Natural killer cell treated with Interleukin-12 subunit alpha and Interleukin-12 subunit beta and Interleukin-15 and Interleukin-18, amount 100 ng/mL, for 72 hours (primary cell): Measurements from ENCODE around the gene ACSS2. TPM values are rescaled to one million over a fixed set of nuclear protein-coding genes. Genes with fewer than 3 reads are reported as not detected.

Experiments used
- ATAC-seq, 2 donors: fragments of 150-1000 bp; cut with Tn5 transposase in 1 of 2; sonication (Bioruptor Pico), chemical (Tn5 transposase) in 1 of 2; 2 replicates each; pipeline ENCODE4 v1.10.0; 2021
- DNase-seq: peaks from one replicate; pipeline ENCODE4 v3.0.0; 2022; ENCODE audit warnings: low spot score
- H3K27ac Mint-ChIP-seq, 2 donors: 1 replicate in 1 of 2; 2 replicates in 1 of 2; pipeline ENCODE4 v1.8.0; 2022; ENCODE audit warnings: mixed read lengths in 2 of 2, mild to moderate bottlenecking in 1 of 2, moderate library complexity in 1 of 2
- H3K27me3 Mint-ChIP-seq, 2 donors: 1 replicate in 1 of 2; 2 replicates in 1 of 2; pipeline ENCODE4 v1.8.0; 2022; ENCODE audit warnings: mixed read lengths in 2 of 2
- H3K36me3 Mint-ChIP-seq: one replicate; pipeline ENCODE4 v1.8.0; 2022; ENCODE audit warnings: mixed read lengths
- H3K4me1 Mint-ChIP-seq, 2 donors: 1 replicate in 1 of 2; 2 replicates in 1 of 2; pipeline ENCODE4 v1.8.0; 2022; ENCODE audit warnings: low read depth in 2 of 2, mixed read lengths in 2 of 2, mild to moderate bottlenecking in 1 of 2
- H3K4me3 Mint-ChIP-seq: one replicate; pipeline ENCODE4 v1.8.0; 2022; ENCODE audit warnings: mixed read lengths
- H3K9me3 Mint-ChIP-seq: 2 replicates; pipeline ENCODE4 v1.8.0; 2022; ENCODE audit warnings: mixed read lengths
- total RNA-seq, 2 donors: library from RNA; stranded (reverse); gene quantifications; one replicate each; pipeline ENCODE4 v1.2.3, GENCODE V29; 2022

ACSS2 gene, protein sequence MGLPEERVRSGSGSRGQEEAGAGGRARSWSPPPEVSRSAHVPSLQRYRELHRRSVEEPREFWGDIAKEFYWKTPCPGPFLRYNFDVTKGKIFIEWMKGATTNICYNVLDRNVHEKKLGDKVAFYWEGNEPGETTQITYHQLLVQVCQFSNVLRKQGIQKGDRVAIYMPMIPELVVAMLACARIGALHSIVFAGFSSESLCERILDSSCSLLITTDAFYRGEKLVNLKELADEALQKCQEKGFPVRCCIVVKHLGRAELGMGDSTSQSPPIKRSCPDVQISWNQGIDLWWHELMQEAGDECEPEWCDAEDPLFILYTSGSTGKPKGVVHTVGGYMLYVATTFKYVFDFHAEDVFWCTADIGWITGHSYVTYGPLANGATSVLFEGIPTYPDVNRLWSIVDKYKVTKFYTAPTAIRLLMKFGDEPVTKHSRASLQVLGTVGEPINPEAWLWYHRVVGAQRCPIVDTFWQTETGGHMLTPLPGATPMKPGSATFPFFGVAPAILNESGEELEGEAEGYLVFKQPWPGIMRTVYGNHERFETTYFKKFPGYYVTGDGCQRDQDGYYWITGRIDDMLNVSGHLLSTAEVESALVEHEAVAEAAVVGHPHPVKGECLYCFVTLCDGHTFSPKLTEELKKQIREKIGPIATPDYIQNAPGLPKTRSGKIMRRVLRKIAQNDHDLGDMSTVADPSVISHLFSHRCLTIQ
- 10 to 100 TPM in 1 of 2 donors, 1 to 10 TPM in 1; 2.4 to 13.4 TPM for total RNA-seq

DNA sequence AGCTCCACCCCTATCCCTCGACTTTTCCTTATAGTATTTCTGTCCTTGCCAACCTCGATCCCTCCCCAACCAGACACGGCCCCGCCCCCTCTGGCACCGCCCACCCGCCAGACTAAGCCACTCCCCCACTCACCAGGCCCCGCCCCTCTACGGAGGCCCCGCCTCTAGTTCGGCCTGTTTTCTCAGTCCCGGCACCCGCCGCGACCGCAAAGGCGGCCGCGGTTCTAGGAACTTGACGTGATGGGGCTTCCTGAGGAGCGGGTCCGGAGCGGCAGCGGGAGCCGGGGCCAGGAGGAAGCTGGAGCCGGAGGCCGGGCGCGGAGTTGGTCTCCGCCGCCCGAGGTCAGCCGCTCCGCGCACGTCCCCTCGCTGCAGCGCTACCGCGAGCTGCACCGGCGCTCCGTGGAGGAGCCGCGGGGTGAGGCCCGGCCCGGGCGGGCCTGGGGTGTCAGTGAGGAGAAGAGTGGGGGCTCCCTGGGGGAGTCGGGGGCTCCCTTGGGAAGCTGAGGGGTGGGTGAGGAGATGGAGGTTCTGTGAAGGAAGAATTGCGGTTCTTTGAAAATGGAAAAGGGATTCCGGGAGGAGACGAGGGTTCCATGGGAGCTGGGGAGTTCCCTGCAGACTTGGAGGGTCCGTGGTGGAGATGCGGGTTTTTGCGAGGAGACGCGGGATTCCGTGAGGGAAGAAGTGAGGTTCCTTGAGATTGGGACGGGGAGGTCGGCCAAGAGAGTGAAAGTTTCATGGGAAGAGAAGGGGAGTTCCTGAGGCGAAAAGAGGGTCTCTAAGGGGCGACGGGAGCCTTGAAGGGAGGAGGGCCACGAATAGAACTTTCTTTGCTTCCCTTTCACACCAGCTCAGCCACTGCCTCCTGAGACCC lies at the start of gene ACSS2:
TSS of gene ACSS2 (plus strand) at position 207 of the 877 bp plus-strand sequence. CDS start at position 241, 34 bp downstream.
- ATAC-seq = peak; percentile 91 to 93
- Mint-ChIP-seq H3K27me3 (peaks cover 10 to 15% of the 10 kb centered on the region in 2 donors), H3K9me3 (no peaks in the 10 kb centered on the region)

GRCh38 chr20:34829191-34829590 lies 47.2 kb upstream of the ACSS2 start:
- peaks cover 11 to 13% of the 10 kb centered on the region in 2 donors for H3K4me1 Mint-ChIP-seq

More for the DNA sequence above, at the start of gene ACSS2:
- Mint-ChIP-seq H3K27ac (peak within 1 kb of the TSS; percentile 39 to 42), H3K4me1 (peaks cover 44 to 49% of the 10 kb centered on the region in 2 donors), H3K36me3 (no peaks in the 10 kb centered on the region), H3K4me3 (peak within 1 kb of the TSS; percentile 71)
- no peak for DNase-seq

DNA sequence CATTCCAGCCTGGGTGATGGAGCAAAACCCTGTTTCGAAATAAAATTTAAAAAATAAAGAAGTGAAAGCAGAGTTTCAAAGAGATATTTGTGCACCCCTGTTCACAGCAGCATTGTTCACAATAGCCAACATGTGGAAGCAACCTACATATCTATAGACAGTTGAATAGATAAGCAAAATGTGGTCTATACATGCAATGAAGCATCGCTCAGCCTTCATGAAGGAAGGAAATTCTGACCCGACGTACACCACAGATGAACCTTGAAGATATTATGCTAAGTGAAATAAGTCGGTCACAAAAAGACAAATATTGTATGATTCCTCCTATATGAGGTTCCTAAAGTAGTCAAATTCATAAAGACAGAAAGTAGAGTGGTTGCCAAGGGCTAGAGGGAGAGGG lies 44.5 kb upstream of the ACSS2 start:
- H3K27me3 Mint-ChIP-seq = peaks cover 17 to 21% of the 10 kb centered on the region in 2 donors
- no peaks in the 10 kb centered on the region for H3K9me3 Mint-ChIP-seq
- ATAC-seq (no peak), DNase-seq (no peak)
- H3K4me3 Mint-ChIP-seq = no peak overlapping the region
- no peak overlapping the region for H3K27ac Mint-ChIP-seq
- H3K4me1 Mint-ChIP-seq = peaks cover 0 to 4% of the 10 kb centered on the region in 2 donors
- no peaks in the 10 kb centered on the region for H3K36me3 Mint-ChIP-seq

More at GRCh38 chr20:34829191-34829590, 47.2 kb upstream of the ACSS2 start:
- H3K27ac Mint-ChIP-seq = no peak overlapping the region
- H3K27me3 Mint-ChIP-seq = peaks cover 14 to 21% of the 10 kb centered on the region in 2 donors
- no peak overlapping the region for H3K4me3 Mint-ChIP-seq
- DNase-seq (no peak), ATAC-seq (no peak)
- no peaks in the 10 kb centered on the region for H3K9me3 Mint-ChIP-seq
- no peaks in the 10 kb centered on the region for H3K36me3 Mint-ChIP-seq

DNA sequence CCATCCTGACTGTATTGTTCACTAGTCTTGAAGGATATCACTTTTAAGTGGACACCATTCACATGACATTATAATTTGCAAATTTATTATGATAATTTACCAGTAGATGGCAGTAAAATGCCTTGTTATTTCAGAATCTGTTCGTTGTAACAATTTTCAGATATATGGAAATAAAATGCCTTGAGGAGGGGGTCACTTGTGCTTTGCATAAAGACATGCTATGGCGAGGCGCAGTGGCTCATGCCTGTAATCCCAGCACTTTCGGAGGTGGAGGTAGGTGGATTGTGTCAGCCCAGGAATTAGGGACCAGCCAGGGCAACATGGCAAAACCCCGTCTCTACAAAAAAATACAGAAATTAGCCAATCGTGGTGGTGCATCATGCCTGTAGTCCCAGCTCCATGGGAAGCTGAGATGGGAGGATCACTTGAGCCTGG lies 41.9 kb upstream of the ACSS2 start:
- Mint-ChIP-seq H3K4me1 (no peaks in the 10 kb centered on the region), H3K27ac (no peak overlapping the region), H3K9me3 (no peaks in the 10 kb centered on the region), H3K27me3 (peaks cover 13 to 15% of the 10 kb centered on the region in 2 donors), H3K4me3 (no peak overlapping the region), H3K36me3 (no peaks in the 10 kb centered on the region)
- no peak for DNase-seq
- ATAC-seq = no peak

DNA sequence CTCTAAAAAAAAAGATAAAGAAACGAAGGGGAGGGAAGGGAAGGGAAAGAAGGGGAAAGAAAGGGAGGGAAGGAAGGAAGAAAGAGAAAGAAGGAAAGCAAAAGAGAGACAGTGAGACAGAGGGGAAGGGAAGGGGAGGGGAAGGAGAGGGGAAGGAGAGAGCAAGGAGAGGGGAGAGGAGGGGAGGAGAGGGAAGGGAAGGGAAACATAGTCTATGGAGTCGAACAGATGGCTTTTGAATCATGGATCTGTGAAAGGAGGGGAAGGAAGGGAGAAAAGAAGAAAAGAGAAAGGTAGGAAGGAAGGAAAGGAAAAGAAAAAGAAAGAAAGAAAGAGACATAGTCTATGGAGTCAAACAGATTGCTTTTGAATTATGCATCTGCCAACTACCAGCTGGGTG lies 34.3 kb upstream of the ACSS2 start:
- ATAC-seq (no peak), DNase-seq (no peak)
- Mint-ChIP-seq H3K4me3 (no peak overlapping the region), H3K9me3 (no peaks in the 10 kb centered on the region), H3K27ac (no peak overlapping the region), H3K4me1 (no peaks in the 10 kb centered on the region), H3K36me3 (no peaks in the 10 kb centered on the region), H3K27me3 (peaks cover 11 to 17% of the 10 kb centered on the region in 2 donors)

- ATAC-seq (no peak), DNase-seq (no peak)
- H3K27ac Mint-ChIP-seq = no peak overlapping the region
- no peaks in the 10 kb centered on the region for H3K36me3 Mint-ChIP-seq
- no peaks in the 10 kb centered on the region for H3K4me1 Mint-ChIP-seq
- H3K9me3 Mint-ChIP-seq = no peaks in the 10 kb centered on the region
- peaks cover 11 to 17% of the 10 kb centered on the region in 2 donors for H3K27me3 Mint-ChIP-seq
- no peak overlapping the region for H3K4me3 Mint-ChIP-seq
Measured at GRCh38 chr20:34843421-34843820, 33.0 kb upstream of the ACSS2 start.

GRCh38 chr20:34848597-34848996 lies 27.8 kb upstream of the ACSS2 start:
- no peak for DNase-seq
- no peak overlapping the region for H3K27ac Mint-ChIP-seq

DNA sequence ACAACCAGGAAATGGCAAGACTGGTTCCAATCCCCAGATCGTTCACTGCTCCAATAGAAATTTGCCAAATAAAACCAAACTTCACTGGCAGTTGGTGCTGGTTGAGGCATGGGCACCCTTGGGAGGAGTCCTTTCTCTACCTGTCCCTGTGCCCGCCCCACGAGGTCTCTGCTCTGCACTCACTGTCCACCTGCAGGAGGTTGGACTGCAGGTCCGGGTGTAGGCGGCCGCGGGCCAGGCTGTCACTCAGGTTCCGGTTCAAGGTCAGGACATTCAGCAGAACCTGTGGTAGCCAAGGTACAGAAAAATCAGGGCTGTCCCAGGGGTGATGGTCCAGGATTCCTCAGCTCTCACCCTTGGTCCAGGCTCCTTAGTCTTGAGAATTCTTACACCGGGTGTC lies 26.6 kb upstream of the ACSS2 start:
- Mint-ChIP-seq H3K9me3 (no peaks in the 10 kb centered on the region), H3K27ac (no peak overlapping the region), H3K4me3 (no peak overlapping the region), H3K36me3 (no peaks in the 10 kb centered on the region), H3K27me3 (no peaks in the 10 kb centered on the region), H3K4me1 (no peaks in the 10 kb centered on the region)
- ATAC-seq (no peak), DNase-seq (no peak)

More at GRCh38 chr20:34848597-34848996, 27.8 kb upstream of the ACSS2 start:
- Mint-ChIP-seq H3K4me1 (no peaks in the 10 kb centered on the region), H3K4me3 (no peak overlapping the region), H3K27me3 (no peaks in the 10 kb centered on the region), H3K9me3 (no peaks in the 10 kb centered on the region), H3K36me3 (no peaks in the 10 kb centered on the region)
- ATAC-seq = no peak

- Mint-ChIP-seq H3K27me3 (no peaks in the 10 kb centered on the region), H3K4me3 (no peak overlapping the region), H3K27ac (no peak overlapping the region), H3K4me1 (no peaks in the 10 kb centered on the region), H3K36me3 (no peaks in the 10 kb centered on the region), H3K9me3 (no peaks in the 10 kb centered on the region)
- no peak for ATAC-seq
- no peak for DNase-seq
Measured at GRCh38 chr20:34850969-34851368, 25.4 kb upstream of the ACSS2 start.

- H3K27ac Mint-ChIP-seq = no peak overlapping the region
- ATAC-seq = no peak
- H3K9me3 Mint-ChIP-seq = no peaks in the 10 kb centered on the region
- DNase-seq = no peak
- no peaks in the 10 kb centered on the region for H3K36me3 Mint-ChIP-seq
- no peak overlapping the region for H3K4me3 Mint-ChIP-seq
- no peaks in the 10 kb centered on the region for H3K4me1 Mint-ChIP-seq
- H3K27me3 Mint-ChIP-seq = no peaks in the 10 kb centered on the region
Measured at GRCh38 chr20:34852298-34852697, 24.1 kb upstream of the ACSS2 start.

- H3K27me3 Mint-ChIP-seq = no peaks in the 10 kb centered on the region
- no peaks in the 10 kb centered on the region for H3K36me3 Mint-ChIP-seq
- H3K4me3 Mint-ChIP-seq = no peak overlapping the region
- no peak overlapping the region for H3K27ac Mint-ChIP-seq
- no peak for DNase-seq
- no peaks in the 10 kb centered on the region for H3K9me3 Mint-ChIP-seq
- ATAC-seq = peak in 1 of 2 donors; percentile 18
- H3K4me1 Mint-ChIP-seq = no peaks in the 10 kb centered on the region
Measured at GRCh38 chr20:34859367-34859766, 17.0 kb upstream of the ACSS2 start.

- ATAC-seq (no peak), DNase-seq (no peak)
- Mint-ChIP-seq H3K4me3 (no peak overlapping the region), H3K27me3 (no peaks in the 10 kb centered on the region), H3K4me1 (no peaks in the 10 kb centered on the region), H3K9me3 (no peaks in the 10 kb centered on the region), H3K36me3 (no peaks in the 10 kb centered on the region), H3K27ac (no peak overlapping the region)
Measured at GRCh38 chr20:34859826-34860545, 16.4 kb upstream of the ACSS2 start.
